Eye (tissue), 1 donor: ENCODE measurements around the gene CSF2.
A peak's percentile ranks its signal among the peaks of the same experiment; 100 is the strongest.

Experiments used
- DNase-seq: peaks from one replicate; pipeline ENCODE4 v3.0.0-alpha.2; 2015

The CSF2 gene

DNA sequence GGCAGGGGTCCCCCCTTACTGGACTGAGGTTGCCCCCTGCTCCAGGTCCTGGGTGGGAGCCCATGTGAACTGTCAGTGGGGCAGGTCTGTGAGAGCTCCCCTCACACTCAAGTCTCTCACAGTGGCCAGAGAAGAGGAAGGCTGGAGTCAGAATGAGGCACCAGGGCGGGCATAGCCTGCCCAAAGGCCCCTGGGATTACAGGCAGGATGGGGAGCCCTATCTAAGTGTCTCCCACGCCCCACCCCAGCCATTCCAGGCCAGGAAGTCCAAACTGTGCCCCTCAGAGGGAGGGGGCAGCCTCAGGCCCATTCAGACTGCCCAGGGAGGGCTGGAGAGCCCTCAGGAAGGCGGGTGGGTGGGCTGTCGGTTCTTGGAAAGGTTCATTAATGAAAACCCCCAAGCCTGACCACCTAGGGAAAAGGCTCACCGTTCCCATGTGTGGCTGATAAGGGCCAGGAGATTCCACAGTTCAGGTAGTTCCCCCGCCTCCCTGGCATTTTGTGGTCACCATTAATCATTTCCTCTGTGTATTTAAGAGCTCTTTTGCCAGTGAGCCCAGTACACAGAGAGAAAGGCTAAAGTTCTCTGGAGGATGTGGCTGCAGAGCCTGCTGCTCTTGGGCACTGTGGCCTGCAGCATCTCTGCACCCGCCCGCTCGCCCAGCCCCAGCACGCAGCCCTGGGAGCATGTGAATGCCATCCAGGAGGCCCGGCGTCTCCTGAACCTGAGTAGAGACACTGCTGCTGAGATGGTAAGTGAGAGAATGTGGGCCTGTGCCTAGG is at the start of gene CSF2:
Gene CSF2 (plus strand): TSS at position 559 of the 783 bp plus-strand sequence. CDS start 35 bp downstream, at position 594.
- DNase-seq, result no peak

GRCh38 chr5:132024117-132024435 is 49.5 kb upstream of the CSF2 start:
- DNase-seq, result no peak

GRCh38 chr5:132024789-132025402 is 48.7 kb upstream of the CSF2 start:
- peak; percentile 29 for DNase-seq

DNA sequence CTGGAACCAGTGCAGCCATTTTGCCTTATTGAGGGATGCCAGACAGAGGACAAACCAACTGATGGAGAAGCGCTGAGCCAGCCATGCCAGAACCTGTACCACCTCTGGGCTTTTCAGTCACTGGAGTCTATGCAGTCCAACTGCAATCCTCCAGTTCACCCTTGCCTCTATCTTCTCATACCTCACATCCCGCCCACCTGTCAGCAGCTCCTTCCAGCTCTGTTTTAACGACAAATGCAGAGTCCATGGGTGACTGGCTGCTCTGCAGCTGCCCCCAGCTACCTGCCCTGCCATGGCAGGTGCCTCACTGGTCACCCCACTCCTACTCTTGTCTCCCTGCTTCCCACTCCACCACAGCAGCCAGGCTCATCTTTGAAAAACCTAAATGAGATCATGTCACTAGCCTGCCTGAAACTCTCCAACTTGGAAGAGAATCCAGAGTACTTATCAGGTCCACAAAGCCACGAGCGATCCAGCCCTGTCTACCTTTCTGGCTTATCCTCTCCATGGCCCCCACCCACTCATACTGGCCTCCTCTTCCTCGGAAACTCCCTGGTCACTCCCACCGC is 48.1 kb upstream of the CSF2 start:
- DNase-seq, result no peak

DNA sequence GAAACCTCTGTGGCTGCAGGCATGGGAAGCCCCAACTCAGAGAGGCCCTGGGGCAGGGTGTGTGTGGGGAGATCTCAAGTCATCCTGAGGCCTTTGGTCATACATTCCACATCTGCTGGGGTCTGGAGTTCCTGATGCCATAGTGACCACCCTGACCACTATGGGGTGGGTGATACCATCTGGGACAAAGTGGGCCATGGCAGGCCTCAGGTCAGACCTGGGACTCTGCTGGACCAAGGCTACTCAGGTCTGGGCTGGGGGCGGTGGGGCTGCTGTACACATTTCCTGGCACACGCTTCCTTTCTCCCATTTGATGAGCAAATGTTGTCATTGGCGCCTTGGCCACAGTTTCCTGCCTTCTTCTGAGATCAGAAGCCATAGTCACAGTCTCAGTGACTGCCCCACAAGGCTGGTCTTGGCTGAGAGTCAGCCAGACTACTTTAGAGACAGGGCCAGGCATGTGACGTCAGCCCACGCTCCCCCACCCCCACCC is 47.0 kb upstream of the CSF2 start:
- DNase-seq, result no peak

DNA sequence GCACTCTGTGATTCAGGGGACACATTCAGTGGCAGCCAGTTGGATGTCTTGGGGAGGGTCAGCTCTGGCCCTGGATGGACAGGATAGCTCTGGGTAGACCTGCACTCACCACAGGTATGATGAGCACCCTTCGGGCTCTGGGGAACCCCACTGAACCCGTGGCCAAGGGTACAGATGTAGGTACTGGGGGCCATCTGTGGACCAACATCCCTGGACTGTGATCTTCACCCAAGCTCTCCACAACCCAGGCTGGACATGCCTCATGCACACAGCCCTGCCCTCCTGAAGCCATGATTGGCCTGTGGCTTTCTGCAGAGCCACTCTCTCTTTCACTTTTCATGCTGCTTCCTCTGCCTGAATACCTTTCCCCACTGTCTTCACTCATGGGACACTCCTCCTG is 46.6 kb upstream of the CSF2 start:
- DNase-seq, result no peak

- DNase-seq, result no peak
These were observed 43.8 kb upstream of the CSF2 start for GRCh38 chr5:132029609-132030330.

GRCh38 chr5:132030610-132031009 is 43.0 kb upstream of the CSF2 start:
- DNase-seq, result no peak

DNA sequence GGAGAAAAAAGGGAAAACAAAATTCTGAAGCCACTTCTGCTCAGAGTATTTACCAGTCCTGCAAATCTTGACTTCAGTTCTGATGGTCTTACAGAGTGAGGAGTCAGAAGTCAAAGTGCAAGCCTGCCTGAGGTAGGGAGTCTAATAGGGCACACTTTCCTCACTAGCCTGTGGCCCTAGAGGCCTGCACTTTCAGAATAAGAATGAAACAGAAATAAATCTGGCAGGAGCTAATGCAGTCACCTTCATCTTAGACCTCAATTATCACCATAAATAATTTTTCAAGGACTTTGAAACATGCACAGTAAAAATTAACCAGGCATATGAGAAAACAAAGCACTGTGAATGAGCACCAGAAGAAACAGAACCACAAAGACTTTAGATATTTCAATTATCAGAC is 41.4 kb upstream of the CSF2 start:
- DNase-seq, result no peak

DNA sequence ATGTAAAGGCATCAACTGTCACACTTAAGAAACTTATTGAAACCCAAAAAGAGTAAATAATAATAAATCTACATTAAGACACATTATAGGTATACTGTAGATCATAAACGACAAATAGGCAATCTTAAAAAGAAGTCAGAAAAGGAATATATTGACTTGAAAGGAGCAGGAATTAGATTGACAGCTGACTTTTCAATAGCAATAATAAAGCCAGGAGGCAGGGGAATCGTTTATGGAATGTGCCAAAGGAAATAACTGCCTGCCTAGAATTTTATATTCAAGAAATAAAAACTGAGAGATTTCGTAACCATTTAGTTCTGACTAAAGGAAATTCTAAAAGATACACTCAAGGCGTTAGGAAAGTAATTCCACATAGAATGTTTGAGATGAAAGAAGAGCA is 40.5 kb upstream of the CSF2 start:
- DNase-seq, result no peak

DNA sequence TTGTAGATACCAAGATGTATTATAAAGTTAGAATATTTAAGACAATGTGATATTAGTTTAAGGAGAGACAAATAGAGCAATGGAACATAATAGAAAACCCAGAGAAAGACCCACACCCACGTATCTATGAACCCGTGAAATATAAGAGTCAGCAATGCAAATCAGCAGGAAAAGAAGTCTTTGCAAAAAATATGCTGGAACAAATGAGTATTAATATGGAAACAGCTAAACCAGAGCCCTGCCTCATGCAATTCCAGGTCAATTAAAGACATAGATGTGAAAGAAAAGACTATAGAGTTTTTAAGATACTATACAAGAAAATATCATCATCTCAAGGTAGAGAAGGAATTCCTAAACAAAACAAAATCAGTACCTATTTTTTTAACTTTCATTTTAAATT is 36.2 kb upstream of the CSF2 start:
- DNase-seq, result no peak

DNA sequence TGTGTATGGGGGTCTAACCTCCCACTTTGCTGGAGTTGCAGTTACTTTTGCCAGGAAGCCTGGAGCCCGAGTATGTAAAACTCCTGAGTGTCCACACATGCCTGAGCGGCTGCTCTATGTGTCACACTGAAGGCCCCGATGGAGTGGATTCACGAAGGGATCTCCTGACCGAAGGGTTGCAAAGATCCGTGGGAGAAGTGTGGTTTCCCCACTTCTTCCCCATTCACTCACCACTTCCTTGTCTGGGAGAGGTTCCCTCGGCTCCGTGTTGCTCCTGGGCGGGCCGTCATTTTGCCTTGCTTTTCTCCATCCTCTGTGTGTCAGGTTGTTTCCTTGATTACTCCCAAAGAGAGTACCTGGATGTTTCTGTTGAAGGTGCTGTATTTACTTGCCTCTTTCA is 29.4 kb upstream of the CSF2 start:
- no peak for DNase-seq

- DNase-seq, result no peak
These were observed 26.7 kb upstream of the CSF2 start for GRCh38 chr5:132046880-132047299.

DNA sequence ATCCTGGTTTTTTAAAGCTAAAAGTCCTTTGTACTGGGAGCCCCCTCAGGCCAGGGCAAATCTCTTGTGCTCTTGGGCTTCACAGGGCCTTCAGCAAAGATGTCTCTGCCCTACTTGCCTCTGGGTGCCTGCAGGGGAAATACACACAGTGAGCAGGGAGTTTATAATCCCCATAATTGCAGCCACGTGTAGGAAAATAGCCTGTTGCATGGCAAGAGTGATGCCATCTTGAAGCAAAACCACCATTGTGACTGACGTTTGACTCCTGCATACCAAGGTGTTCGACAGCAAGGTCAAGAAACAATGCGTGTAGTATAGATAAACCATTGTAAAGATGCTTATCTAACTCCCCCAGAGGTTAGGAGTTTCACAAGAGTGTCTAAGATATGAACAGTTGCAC is 24.5 kb upstream of the CSF2 start:
- DNase-seq, result no peak

DNA sequence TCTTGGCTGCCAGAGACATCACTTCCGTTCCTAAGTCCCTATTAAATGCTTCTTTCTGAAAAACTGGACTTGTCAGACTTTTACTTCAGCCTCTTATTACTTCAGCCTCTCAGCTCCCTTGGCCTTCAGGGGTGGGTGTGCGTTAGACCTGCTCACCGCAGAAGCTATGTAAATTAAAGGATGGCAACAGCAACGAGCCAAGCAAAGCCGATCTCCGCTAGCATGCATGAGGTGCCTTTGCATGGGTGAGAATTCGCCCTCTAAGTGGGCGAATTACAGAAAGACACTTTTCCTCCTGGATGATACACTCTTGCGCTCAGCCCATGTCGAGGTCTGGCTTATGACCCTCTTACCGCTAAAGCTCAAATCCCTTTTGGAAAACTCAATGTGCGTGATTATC is 24.0 kb upstream of the CSF2 start:
- no peak for DNase-seq

- DNase-seq, result no peak
These were observed 23.5 kb upstream of the CSF2 start for GRCh38 chr5:132050136-132050535.

GRCh38 chr5:132050661-132051552 is 22.7 kb upstream of the CSF2 start:
- no peak for DNase-seq

GRCh38 chr5:132052520-132052919 is 21.1 kb upstream of the CSF2 start:
- no peak for DNase-seq

DNA sequence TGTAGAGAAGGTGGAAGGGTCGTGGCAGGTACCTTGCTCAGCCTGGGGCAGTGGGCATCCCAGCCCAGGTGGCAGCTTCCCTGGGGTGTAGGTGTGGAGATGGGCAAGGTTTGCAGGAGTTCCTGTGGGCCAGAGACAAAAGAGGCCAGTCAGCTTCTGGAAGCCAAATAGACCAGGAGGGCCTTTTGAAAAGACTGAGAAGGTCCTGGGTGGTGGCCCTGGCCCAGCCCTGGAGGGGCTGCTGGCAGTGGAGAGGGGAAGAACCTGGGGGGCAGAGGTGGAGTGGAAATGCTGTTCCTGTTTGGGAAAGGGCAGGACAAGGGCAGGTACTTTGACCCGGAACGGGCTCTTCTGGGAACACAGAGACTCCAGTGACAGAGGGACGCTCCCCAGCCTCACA is 20.1 kb upstream of the CSF2 start:
- DNase-seq, result no peak

GRCh38 chr5:132054031-132054696 is 19.4 kb upstream of the CSF2 start:
- DNase-seq, result no peak

GRCh38 chr5:132054697-132055440 is 18.7 kb upstream of the CSF2 start:
- DNase-seq, result no peak
